LHCN-M2 (cell line): Measurements from ENCODE around the gene ASF1B. TPM values are rescaled to one million over a fixed set of nuclear protein-coding genes. Genes with fewer than 3 reads are reported as not detected.
"Not testable (repeated sequence)": the region's sequence is repeated elsewhere in the genome, so short reads cannot be mapped to it uniquely, and the experiment has no call there.

Experiments used
- DNase-seq: peaks from one replicate; pipeline ENCODE4 v3.0.0-alpha.2; 2012; ENCODE audit warnings: low read depth
- polyA plus RNA-seq: library from polyadenylated mRNA; unstranded; fragments of >200 nt; gene quantifications from one replicate; pipeline ENCODE4 v1.2.1, GENCODE V29; 2012; ENCODE audit warnings: missing spikeins
- total RNA-seq: library from RNA; depleted of rRNA; stranded (reverse); fragments of >200 nt; gene quantifications from 2 replicates; pipeline ENCODE4 v1.2.3, GENCODE V29; 2014; rRNA removed

The ASF1B gene
- 107 and 111 TPM in 2 replicates for total RNA-seq
- 31.3 TPM for polyA plus RNA-seq

GRCh38 chr19:14136509-14137281 is at the start of gene ASF1B:
Gene ASF1B, minus strand, starts transcription at chr19:14136589. Its CDS starts 133 bp downstream, at chr19:14136456.
- DNase-seq, result peak; percentile 100

- not testable (repeated sequence) for DNase-seq
These were observed 49.3 kb upstream of the ASF1B start for GRCh38 chr19:14185691-14186090.

DNA sequence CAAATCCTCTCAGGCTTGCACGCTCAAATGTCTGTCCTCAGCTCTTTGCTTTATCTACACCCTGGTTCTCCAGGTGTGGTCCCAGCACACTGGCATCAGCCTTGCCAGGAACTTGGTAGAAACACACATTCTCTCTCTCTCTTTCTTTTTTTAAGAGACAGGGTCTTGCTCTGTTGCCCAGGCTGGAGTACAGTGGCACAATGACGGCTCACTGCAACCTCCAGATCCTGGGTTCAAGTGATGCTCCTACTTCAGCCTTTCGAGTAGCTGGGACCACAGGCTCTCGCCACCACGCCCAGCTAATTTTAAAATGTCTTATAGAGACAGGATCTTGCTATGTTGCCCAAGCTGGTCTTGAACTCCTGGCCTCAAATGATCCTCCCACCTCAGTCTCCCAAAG is 48.8 kb upstream of the ASF1B start:
- DNase-seq, result no peak

GRCh38 chr19:14183741-14184350 is 47.5 kb upstream of the ASF1B start:
- DNase-seq, result no peak

GRCh38 chr19:14182476-14182875 is 46.1 kb upstream of the ASF1B start:
- DNase-seq, result no peak

- DNase-seq, result no peak
These were observed 45.5 kb upstream of the ASF1B start for GRCh38 chr19:14181906-14182305.

- DNase-seq, result not testable (repeated sequence)
These were observed 44.8 kb upstream of the ASF1B start for GRCh38 chr19:14181199-14181598.

- DNase-seq, result no peak
These were observed 41.2 kb upstream of the ASF1B start for GRCh38 chr19:14177496-14178074.

DNA sequence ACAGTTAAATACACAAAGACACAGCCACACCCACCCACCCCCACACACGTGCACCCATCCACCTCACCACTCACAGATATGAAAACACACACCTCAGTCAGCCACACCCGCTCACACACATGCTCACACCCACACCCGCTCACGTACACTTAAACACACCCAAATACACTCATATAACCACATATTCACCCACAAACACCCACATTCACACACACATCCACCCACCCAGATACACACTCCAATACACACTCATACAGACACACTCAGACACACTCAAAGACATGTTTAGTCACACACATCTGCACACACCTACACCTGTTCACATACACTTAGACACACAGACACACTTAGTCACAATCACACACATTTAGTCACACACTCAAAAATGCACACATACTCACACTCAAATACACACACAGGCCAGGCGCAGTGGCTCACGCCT is 39.0 kb upstream of the ASF1B start:
- no peak for DNase-seq

DNA sequence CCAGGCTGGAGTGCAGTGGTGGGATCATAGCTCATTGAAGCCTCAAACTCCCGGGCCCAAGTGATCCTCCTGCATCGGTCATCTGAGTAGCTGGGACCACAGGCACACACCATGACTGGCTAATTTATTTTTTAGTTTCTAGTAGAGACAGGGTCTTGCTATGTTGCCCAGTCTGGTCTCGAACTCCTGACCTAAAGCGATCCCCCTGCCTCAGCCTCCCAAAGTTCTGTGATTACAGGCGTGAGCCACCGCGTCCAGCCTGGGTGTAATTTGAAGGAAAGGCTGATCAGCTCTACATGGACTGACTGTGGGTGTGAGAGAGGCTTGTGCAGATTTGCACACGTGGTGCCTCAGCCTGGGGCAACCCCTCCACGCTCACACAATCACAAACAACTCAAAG is 38.5 kb upstream of the ASF1B start:
- no peak for DNase-seq

- DNase-seq, result no peak
These were observed 32.6 kb upstream of the ASF1B start for GRCh38 chr19:14168993-14169392.

DNA sequence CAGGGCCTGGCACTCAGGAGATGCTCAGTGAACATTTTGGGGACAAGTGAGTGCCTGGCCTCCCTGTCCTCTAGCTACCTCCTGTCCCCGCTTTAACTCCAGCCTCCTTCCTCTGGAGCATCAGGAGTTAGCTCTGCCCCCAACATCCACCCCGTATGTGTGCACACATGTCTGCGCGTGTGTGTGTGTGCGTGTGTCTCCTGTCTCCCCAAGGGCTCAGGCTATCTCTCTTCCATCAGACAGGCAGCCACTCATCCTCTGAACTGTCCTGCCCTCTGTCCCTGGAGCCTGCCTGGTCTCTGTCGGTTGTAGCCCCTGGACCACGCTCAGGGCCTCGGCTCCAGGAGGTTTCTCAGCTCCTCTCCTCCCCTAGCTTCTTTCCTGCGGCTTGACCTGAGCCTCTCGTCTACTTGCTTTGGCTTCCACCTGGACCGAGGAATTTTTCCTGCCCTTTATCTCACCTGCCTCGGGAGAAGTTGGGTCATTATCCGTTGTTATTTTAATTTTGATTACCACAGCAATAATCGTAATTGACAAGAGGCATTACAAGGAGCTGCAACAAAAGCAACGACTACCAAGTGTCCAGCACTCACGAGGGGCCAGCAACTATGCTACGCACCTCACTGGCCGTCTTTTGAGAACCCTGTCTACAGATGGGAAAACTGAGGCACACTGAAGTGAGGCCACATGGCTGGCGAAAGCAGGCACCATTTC is 32.0 kb upstream of the ASF1B start:
- DNase-seq, result no peak

- DNase-seq, result no peak
These were observed 31.3 kb upstream of the ASF1B start for GRCh38 chr19:14167576-14168138.

- no peak for DNase-seq
These were observed 30.7 kb upstream of the ASF1B start for GRCh38 chr19:14166999-14167575.

- no peak for DNase-seq
These were observed 29.8 kb upstream of the ASF1B start for GRCh38 chr19:14165990-14166830.

DNA sequence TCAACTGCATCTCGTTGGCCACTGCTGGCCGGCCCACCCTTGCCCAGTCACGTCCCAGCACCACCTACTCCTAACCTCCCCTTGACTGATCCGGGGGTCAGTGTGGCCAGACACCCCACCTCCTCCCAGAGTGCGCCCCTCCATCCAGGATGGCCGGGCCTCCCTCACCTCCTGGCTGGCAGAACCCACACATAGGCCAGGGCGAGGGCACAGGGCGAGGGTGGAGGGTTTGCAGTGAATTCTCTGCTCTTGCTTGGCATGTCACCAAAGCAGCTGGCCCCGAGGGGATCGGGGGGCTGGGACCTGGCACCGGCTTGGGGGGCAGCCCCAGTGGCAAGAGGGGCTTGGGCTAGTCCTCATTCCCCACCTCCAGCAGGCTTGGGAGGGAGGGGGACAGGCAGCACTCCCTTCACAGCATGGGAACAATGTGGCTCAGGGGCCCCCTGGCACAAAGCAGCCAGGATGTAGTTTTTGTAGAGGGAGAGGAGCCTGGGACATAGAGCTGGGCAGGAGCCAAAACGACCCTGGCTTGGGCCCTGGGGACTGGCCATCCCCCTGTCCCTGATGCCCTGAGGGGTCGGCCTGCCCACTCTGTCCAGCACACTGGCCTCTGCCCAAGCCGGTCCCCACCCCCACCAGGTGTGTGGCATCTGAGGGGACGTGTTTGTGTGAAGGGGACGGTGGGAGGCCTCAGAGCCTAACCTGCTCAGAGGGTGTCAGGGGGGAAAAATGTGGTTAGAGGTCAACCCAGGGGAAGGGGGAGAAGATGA is 28.5 kb upstream of the ASF1B start:
- no peak for DNase-seq

- no peak for DNase-seq
These were observed 27.7 kb upstream of the ASF1B start for GRCh38 chr19:14164082-14164481.

- DNase-seq, result no peak
These were observed 26.5 kb upstream of the ASF1B start for GRCh38 chr19:14162871-14163297.

DNA sequence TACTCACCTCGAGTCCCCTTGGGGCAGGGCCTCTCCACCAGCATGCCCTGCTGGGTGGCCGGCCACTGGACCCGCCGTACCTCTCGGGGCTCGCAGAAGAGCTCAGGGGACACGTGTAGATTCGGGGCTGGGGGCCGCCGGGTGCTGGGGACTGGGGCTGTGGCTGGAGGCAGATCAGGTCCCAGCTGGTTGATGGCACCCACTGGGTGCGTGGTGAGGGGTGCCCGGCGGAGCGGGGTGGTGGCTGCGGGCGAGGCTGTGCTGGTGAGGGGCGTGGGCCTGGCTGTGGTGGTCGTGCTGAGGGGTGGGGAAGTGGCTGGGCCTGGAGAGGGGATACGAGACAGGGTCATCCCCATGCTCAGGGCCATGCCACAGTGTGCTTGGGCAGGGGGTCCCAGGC is 24.9 kb upstream of the ASF1B start:
- no peak for DNase-seq
